Measurements from ENCODE around the gene SLC6A8.
"Not testable (repeated sequence)": the region's sequence is repeated elsewhere in the genome, so short reads cannot be mapped to it uniquely, and the experiment has no call there.

Gene SLC6A8

GRCh38 chrX:153728951-153729631, 41.4 kb downstream of the SLC6A8 start:
- peak overlapping the region in 10 of 11 experiments; percentile 10 to 99 (median 96); a peak in 12 of 22 replicates for H3K27ac ChIP-seq
- peaks cover 19 to 44% (median 30%) of the 10 kb centered on the region in 11 experiments for H3K36me3 ChIP-seq
- TF ChIP-seq Cebpa-rat (IDR thresholded peaks at IDR 0.05), result no peak
- peaks cover 34 to 97% (median 67%) of the 10 kb centered on the region in 11 experiments for H3K9me3 ChIP-seq (replicated peaks in 1 of 11)
- peak overlapping the region; percentile 83 to 95 (median 89); a peak in 21 of 22 replicates for H3K4me2 ChIP-seq
- H3K9ac ChIP-seq, result peak overlapping the region in 6 of 11 experiments; percentile 8 to 94 (median 19); a peak in 5 of 22 replicates
- H3K4me1 ChIP-seq, result peaks cover 45 to 86% (median 68%) of the 10 kb centered on the region in 10 experiments
- H3K27me3 ChIP-seq, result peaks cover 0 to 48% (median 27%) of the 10 kb centered on the region in 11 experiments; a peak in 14 of 22 replicates
- H4K20me1 ChIP-seq, result peaks cover 0 to 53% (median 12%) of the 10 kb centered on the region in 11 experiments; a peak in 14 of 22 replicates
- peak overlapping the region in 1 of 10 experiments; percentile 68; a peak in 1 of 20 replicates for H3K4me3 ChIP-seq

- Histone ChIP-seq H4K20me1 (peaks cover 0 to 64% (median 12%) of the 10 kb centered on the region in 11 experiments; a peak in 14 of 22 replicates), H3K27me3 (peaks cover 0 to 57% (median 31%) of the 10 kb centered on the region in 11 experiments; a peak in 14 of 22 replicates), H3K4me1 (peaks cover 43 to 92% (median 71%) of the 10 kb centered on the region in 10 experiments), H3K36me3 (peaks cover 24 to 50% (median 30%) of the 10 kb centered on the region in 11 experiments), H3K9me3 (replicated peaks in 1 of 11) (peaks cover 30 to 96% (median 67%) of the 10 kb centered on the region in 11 experiments), H3K4me2 (peak overlapping the region in 5 of 11 experiments; percentile 16 to 95 (median 69); a peak in 7 of 22 replicates)
- not testable (repeated sequence) for H3K27ac ChIP-seq, H3K9ac ChIP-seq, H3K4me3 ChIP-seq
These were observed 42.4 kb downstream of the SLC6A8 start for GRCh38 chrX:153730115-153730514.

GRCh38 chrX:153731117-153731844, 43.6 kb downstream of the SLC6A8 start:
- Histone ChIP-seq H3K9me3 (replicated peaks in 1 of 11) (peaks cover 21 to 88% (median 60%) of the 10 kb centered on the region in 11 experiments), H3K4me1 (peaks cover 43 to 94% (median 75%) of the 10 kb centered on the region in 10 experiments), H3K27ac (peak overlapping the region in 6 of 11 experiments; percentile 32 to 76 (median 68); a peak in 9 of 22 replicates), H3K4me3 (no peak overlapping the region), H3K27me3 (peaks cover 0 to 69% (median 35%) of the 10 kb centered on the region in 11 experiments; a peak in 15 of 22 replicates), H3K4me2 (peak overlapping the region in 7 of 11 experiments; percentile 1 to 89 (median 62); a peak in 12 of 22 replicates), H3K36me3 (peaks cover 25 to 50% (median 32%) of the 10 kb centered on the region in 11 experiments), H3K9ac (no peak overlapping the region), H4K20me1 (peaks cover 3 to 75% (median 20%) of the 10 kb centered on the region in 11 experiments; a peak in 20 of 22 replicates)
- peak in 10 of 11 experiments; percentile 14 to 93 (median 72); a peak in 16 of 22 replicates for TF ChIP-seq Cebpa-rat (IDR thresholded peaks at IDR 0.05)

GRCh38 chrX:153731845-153732215, 44.1 kb downstream of the SLC6A8 start:
- H3K4me1 ChIP-seq, result peaks cover 45 to 94% (median 76%) of the 10 kb centered on the region in 10 experiments
- TF ChIP-seq Cebpa-rat (IDR thresholded peaks at IDR 0.05), result no peak
- peaks cover 9 to 81% (median 25%) of the 10 kb centered on the region in 11 experiments; a peak in 20 of 22 replicates for H4K20me1 ChIP-seq
- H3K4me3 ChIP-seq, result peak overlapping the region in 1 of 10 experiments; percentile 11; a peak in 1 of 20 replicates
- H3K27me3 ChIP-seq, result peaks cover 0 to 71% (median 40%) of the 10 kb centered on the region in 11 experiments; a peak in 15 of 22 replicates
- peak overlapping the region in 9 of 11 experiments; percentile 32 to 76 (median 60); a peak in 16 of 22 replicates for H3K27ac ChIP-seq
- H3K9me3 ChIP-seq (replicated peaks in 1 of 11), result peaks cover 21 to 83% (median 55%) of the 10 kb centered on the region in 11 experiments
- peak overlapping the region in 5 of 11 experiments; percentile 10 to 57 (median 43); a peak in 5 of 22 replicates for H3K9ac ChIP-seq
- peak overlapping the region in 8 of 11 experiments; percentile 25 to 89 (median 58); a peak in 15 of 22 replicates for H3K4me2 ChIP-seq
- peaks cover 25 to 53% (median 34%) of the 10 kb centered on the region in 11 experiments for H3K36me3 ChIP-seq

- peaks cover 0 to 72% (median 40%) of the 10 kb centered on the region in 11 experiments; a peak in 15 of 22 replicates for H3K27me3 ChIP-seq
- peaks cover 25 to 59% (median 39%) of the 10 kb centered on the region in 11 experiments for H3K36me3 ChIP-seq
- H3K9ac ChIP-seq, result peak overlapping the region in 5 of 11 experiments; percentile 10 to 57 (median 43); a peak in 6 of 22 replicates
- peaks cover 21 to 77% (median 52%) of the 10 kb centered on the region in 11 experiments for H3K9me3 ChIP-seq (replicated peaks in 1 of 11)
- peak overlapping the region in 8 of 11 experiments; percentile 25 to 89 (median 58); a peak in 15 of 22 replicates for H3K4me2 ChIP-seq
- TF ChIP-seq Cebpa-rat (IDR thresholded peaks at IDR 0.05), result no peak
- H3K27ac ChIP-seq, result peak overlapping the region in 9 of 11 experiments; percentile 32 to 76 (median 60); a peak in 16 of 22 replicates
- peaks cover 44 to 90% (median 72%) of the 10 kb centered on the region in 10 experiments for H3K4me1 ChIP-seq
- peaks cover 12 to 82% (median 22%) of the 10 kb centered on the region in 11 experiments; a peak in 19 of 22 replicates for H4K20me1 ChIP-seq
- 0 out of 20 replicates have a peak overlapping the region, but pooled peaks of 2 of the 10 experiments have one; percentile 9 to 11 for H3K4me3 ChIP-seq
These were observed 44.7 kb downstream of the SLC6A8 start for GRCh38 chrX:153732401-153732800.

- H3K4me1 ChIP-seq, result peaks cover 41 to 84% (median 60%) of the 10 kb centered on the region in 10 experiments
- peaks cover 21 to 67% (median 51%) of the 10 kb centered on the region in 11 experiments for H3K9me3 ChIP-seq (replicated peaks in 1 of 11)
- H3K4me3 ChIP-seq, result no peak overlapping the region
- H3K36me3 ChIP-seq, result peaks cover 25 to 72% (median 41%) of the 10 kb centered on the region in 11 experiments
- H3K4me2 ChIP-seq, result peak overlapping the region in 3 of 11 experiments; percentile 21 to 89 (median 32); a peak in 5 of 22 replicates
- no peak overlapping the region for H3K9ac ChIP-seq
- H4K20me1 ChIP-seq, result peaks cover 3 to 77% (median 25%) of the 10 kb centered on the region in 11 experiments; a peak in 19 of 22 replicates
- H3K27ac ChIP-seq, result peak overlapping the region in 4 of 11 experiments; percentile 8 to 60 (median 12); a peak in 4 of 22 replicates
- TF ChIP-seq Cebpa-rat (IDR thresholded peaks at IDR 0.05), result no peak
- peaks cover 0 to 76% (median 48%) of the 10 kb centered on the region in 11 experiments; a peak in 16 of 22 replicates for H3K27me3 ChIP-seq
These were observed 46.0 kb downstream of the SLC6A8 start for GRCh38 chrX:153733651-153734240.

GRCh38 chrX:153734871-153735270, 47.1 kb downstream of the SLC6A8 start:
- no peak overlapping the region for H3K4me3 ChIP-seq
- peaks cover 42 to 84% (median 57%) of the 10 kb centered on the region in 10 experiments for H3K4me1 ChIP-seq
- H3K36me3 ChIP-seq, result peaks cover 17 to 68% (median 33%) of the 10 kb centered on the region in 11 experiments
- peaks cover 7 to 79% (median 30%) of the 10 kb centered on the region in 11 experiments; a peak in 20 of 22 replicates for H4K20me1 ChIP-seq
- H3K9me3 ChIP-seq (replicated peaks in 1 of 11), result peaks cover 21 to 59% (median 48%) of the 10 kb centered on the region in 11 experiments
- H3K9ac ChIP-seq, result no peak overlapping the region
- H3K27ac ChIP-seq, result no peak overlapping the region
- TF ChIP-seq Cebpa-rat (IDR thresholded peaks at IDR 0.05), result no peak
- peaks cover 0 to 84% (median 60%) of the 10 kb centered on the region in 11 experiments; a peak in 19 of 22 replicates for H3K27me3 ChIP-seq
- peak overlapping the region; percentile 17 to 66 (median 57); a peak in 17 of 22 replicates for H3K4me2 ChIP-seq

All from BLaER1 treated with 17β-estradiol and CSF1 and Interleukin-3, amounts not matched to agents 10 nM and 100 nM (cell line).